Measurements from ENCODE around the gene C16orf54. TPM values are rescaled to one million over a fixed set of nuclear protein-coding genes. Genes with fewer than 3 reads are reported as not detected.

Gene C16orf54
- total and polyA plus RNA-seq, 10 of the 15 experiments (the other 5 are each of a cell fraction or from before 2014, with no cell fraction given), result 2.1 to 13.3 (median 5.4) TPM

GRCh38 chr16:29790949-29791844 is 45.4 kb upstream of the C16orf54 start:
- peaks cover 9% of the 10 kb centered on the region; the same call in 1 of the 2 replicates for H3K4me1 ChIP-seq (ENCODE audit: control insufficient read depth, insufficient read depth, low read length)
- H3K27ac ChIP-seq (ENCODE audit: control insufficient read depth, insufficient read depth), result peak overlapping the region; percentile 79
- in situ Hi-C loops (cut with MboI), result no loop called here
- H3K27me3 ChIP-seq (replicated peaks in 1 of 2; ENCODE audit: control insufficient read depth in 2 of 2, insufficient read depth in 2 of 2, low read length in 1 of 2), result no peaks in the 10 kb centered on the region
- ChIA-PET CTCF (interaction anchor here (0.8 to 5.3 kb wide), 16 partner anchors 8 to 100 kb away, joined by 3 to 32 read pairs (median 6); partner anchors contain the start of genes PAGR1 and ZG16), RAD21 (ENCODE audit: unreplicated experiment) (interaction anchor here (0.7 to 1.7 kb wide), 15 partner anchors 11 to 182 kb away, joined by 3 to 8 read pairs (median 4); partner anchors contain the start of gene TAOK2), SMC1A (ENCODE audit: uncharacterized antibody, unreplicated experiment) (interaction anchor here (0.6 to 6.4 kb wide), 10 partner anchors 12 to 288 kb away, joined by 3 to 38 read pairs (median 5); partner anchors contain the start of gene MVP), POLR2A (interaction anchor here (0.6 to 3.3 kb wide), 11 partner anchors 10 to 838 kb away, joined by 3 to 24 read pairs (median 4); partner anchors contain the start of genes ALDOA and MAZ)
- H3K9me3 ChIP-seq (replicated peaks; ENCODE audit: control insufficient read depth, insufficient read depth, low read length), result no peaks in the 10 kb centered on the region
- intact Hi-C loops (cut with micrococcal nuclease; ENCODE audit: unreplicated experiment), result loop anchor here (1.0 to 5.0 kb wide), 2 partner anchors 14 to 89 kb away; no protein-coding TSS in a partner anchor
- H3K4me2 ChIP-seq (ENCODE audit: control insufficient read depth, insufficient read depth), result peak overlapping the region; percentile 86
- peaks cover 53% of the 10 kb centered on the region for H3K79me2 ChIP-seq (ENCODE audit: control insufficient read depth, insufficient read depth, low read length)
- peaks cover 0 to 2% of the 10 kb centered on the region in 2 experiments; a peak in 2 of 4 replicates for H3K36me3 ChIP-seq (ENCODE audit: control insufficient read depth in 2 of 2, insufficient read depth in 2 of 2, low read length in 1 of 2)
- peak overlapping the region; percentile 84 for H2AFZ ChIP-seq (ENCODE audit: control insufficient read depth, low read depth, low read length)
- peak overlapping the region; percentile 93 for H3K4me3 ChIP-seq
- TSS peak; percentile 74 for BruUV-seq (replicated peaks)
- peak overlapping the region; percentile 89 for H3K9ac ChIP-seq (ENCODE audit: control insufficient read depth, insufficient read depth, low read length)
- DNase-seq (ENCODE audit: low read depth, low spot score) (no peak), FAIRE-seq (peak; percentile 23), ATAC-seq (peak; percentile 32)
- WGBS (ENCODE audit: insufficient coverage, insufficient replicate concordance, low lambda C conversion rate, missing lambda C conversion rate), result under 1% methylated on average over 31 of the region's 31 CpGs
- H4K20me1 ChIP-seq (ENCODE audit: control insufficient read depth, insufficient read depth), result no peaks in the 10 kb centered on the region
- TF ChIP-seq YY1 (IDR thresholded peaks at IDR 0.05; ENCODE audit: low read depth, low read length), result peak; percentile 48
- no peak for TF ChIP-seq SRF (IDR thresholded peaks at IDR 0.05; ENCODE audit: low read depth in 2 of 2, low read length in 2 of 2)
- TF ChIP-seq NR2F1 (conservative IDR thresholded peaks at IDR 0.05), result 0 out of 2 replicates have a peak, but pooled peaks have one; percentile 28
- TF ChIP-seq ZSCAN29 (IDR thresholded peaks at IDR 0.05), result no peak
- no peak for TF ChIP-seq RCOR1 (conservative IDR thresholded peaks at IDR 0.05; ENCODE audit: low read depth, low read length)
- no peak for TF ChIP-seq TAF1 (IDR thresholded peaks at IDR 0.05; ENCODE audit: borderline replicate concordance, low read depth, low read length)
- TF ChIP-seq NR2C1 (IDR thresholded peaks at IDR 0.05), result no peak

Data from GM12878 (cell line).